ENCODE data around the gene SCG3.

Gene SCG3

DNA sequence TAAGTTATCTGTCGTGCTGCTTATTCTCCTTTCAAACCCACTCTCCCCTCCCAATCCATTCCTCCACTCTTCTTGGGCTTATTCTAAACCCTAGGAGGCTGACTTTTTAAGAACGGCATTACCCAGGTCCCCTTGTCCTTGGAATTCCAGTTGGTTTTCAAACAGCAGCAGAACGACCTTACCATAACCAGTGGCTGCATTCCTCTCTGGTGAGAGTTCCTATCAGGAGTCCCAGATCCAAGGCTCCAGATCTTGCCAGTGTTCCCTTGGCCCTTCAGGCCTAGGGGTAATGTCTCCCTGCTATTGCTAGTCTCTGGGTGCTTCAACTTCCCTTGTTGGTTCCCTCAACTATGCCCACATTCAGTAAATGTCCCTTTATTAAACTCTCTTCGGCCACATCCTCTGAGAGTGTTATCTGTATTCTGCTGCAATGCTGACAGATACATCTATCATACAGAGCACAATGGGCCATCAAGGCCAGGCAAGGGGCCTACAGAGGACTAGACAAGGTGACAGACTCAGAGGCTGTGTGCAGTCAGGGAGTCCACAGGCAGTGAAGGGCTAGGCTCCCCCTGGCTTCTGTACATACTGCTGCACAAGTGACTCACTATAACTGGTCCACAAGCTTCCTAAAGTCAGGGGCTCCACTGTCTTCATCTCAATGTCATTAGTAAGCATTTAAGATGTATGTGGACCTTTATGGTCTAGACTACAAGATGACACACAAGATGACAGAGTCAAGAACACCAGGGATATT lies 46.0 kb downstream of the SCG3 start:
- no peak for DNase-seq (ENCODE audit: low read depth in 2 of 2)

DNA sequence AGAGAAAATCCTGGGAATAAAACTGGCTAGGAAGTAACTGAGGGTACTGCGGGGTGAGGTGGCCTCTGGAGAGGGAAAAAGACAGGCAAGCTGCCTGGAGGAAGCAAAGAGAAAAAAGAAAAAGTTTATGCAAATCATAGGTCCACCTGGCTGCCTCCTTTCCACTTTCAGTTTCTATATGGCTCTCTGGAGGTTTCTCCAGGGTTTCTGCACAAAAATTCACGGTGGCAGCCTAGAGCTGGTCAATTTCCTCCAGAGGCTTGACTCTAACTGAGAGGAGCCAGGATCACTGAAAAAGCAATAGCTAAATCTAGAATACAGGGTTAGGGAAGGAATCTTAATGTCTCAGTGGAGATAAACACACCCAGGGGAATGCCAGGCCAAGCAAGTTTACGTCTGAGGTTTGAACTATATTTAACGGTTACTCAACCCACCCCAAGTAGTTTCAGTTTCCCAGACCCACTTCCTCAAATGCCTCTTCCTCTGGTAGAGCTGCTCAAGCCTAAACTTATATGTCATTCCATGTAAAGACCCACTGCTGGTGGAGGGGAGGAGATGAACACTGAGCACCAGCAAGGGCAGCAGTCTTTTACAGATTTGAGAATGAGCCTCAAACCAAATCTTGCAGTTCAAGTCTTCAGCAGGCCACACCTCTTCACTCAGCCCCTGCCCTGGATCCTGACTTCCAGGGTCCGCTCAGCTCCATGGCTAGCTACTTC lies 50.4 kb downstream of the SCG3 start:
- no peak for DNase-seq (ENCODE audit: low read depth in 2 of 2)

DNA sequence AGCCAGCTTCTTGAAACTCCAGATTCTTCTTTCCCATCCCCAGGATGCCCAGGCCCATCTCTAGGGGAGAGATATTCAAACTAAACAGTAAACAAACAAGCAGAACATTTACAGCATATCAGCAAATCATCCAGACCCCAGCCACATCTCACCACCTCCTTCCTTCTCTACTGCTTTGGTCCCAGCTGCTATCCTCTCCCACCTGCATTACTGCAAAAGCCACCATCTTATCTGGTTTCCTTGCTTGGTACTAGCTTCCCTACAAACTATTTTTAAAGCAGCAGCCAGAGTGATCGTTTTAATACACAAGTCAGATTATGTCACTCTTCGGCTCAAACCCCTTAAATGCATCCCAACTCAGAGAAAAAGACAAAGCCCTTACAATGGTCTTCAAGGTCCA lies 51.3 kb downstream of the SCG3 start:
- no peak for DNase-seq (ENCODE audit: low read depth in 2 of 2)

DNA sequence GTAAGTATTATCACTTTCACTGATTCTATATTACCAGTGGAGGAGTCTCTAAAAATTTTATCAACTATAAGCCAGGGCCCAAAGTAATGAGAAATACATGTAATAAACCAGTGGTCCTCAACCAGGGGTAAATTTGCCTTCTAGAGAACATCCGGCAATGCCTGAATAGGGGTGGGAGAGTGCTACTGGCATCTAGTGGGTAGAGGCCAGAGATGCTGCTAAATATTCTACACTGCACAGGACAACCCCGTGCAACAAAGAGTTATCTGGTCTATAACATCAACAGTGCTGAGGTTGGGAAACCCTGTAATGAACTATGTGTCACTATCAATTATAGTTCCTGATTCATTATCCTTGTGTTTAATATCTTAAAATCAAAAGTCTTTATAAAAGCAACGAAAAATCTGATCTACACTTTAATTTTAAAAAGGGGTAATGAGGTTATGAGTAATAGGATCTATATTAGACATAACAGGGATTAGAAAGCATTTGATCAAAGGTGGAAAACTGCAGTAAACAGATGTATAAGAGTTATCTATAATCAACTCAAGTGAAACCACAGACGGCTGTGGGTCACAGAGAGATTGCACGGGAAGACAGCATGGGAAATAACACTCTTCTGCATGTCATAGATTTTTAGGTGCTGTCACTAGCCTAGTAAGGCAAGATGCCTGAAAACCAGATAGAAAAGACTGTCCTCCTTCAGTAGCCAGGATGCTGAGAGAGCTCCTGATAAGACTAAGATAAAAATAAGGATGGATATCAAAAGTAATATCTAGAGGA lies 54.1 kb downstream of the SCG3 start:
- no peak for DNase-seq (ENCODE audit: low read depth in 2 of 2)

DNA sequence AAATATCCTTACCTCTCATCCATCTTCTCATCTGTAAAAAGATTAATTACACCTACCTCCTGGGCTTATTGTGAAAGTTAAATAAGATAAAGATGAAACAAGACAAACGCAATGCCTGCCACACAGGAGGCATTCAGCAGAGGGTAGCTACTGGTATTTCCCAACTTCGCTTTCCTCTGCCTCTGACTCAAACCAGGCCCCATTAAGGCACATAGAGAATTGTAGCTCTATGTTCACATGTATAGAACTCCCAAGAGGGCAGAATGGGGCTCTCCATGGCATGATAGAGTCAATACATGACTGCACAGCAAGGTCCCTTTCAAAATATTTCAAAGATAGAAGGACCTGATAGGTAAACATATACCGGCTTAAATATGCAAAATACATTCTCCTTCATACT lies 54.8 kb downstream of the SCG3 start:
- DNase-seq (ENCODE audit: low read depth in 2 of 2), result no peak

DNA sequence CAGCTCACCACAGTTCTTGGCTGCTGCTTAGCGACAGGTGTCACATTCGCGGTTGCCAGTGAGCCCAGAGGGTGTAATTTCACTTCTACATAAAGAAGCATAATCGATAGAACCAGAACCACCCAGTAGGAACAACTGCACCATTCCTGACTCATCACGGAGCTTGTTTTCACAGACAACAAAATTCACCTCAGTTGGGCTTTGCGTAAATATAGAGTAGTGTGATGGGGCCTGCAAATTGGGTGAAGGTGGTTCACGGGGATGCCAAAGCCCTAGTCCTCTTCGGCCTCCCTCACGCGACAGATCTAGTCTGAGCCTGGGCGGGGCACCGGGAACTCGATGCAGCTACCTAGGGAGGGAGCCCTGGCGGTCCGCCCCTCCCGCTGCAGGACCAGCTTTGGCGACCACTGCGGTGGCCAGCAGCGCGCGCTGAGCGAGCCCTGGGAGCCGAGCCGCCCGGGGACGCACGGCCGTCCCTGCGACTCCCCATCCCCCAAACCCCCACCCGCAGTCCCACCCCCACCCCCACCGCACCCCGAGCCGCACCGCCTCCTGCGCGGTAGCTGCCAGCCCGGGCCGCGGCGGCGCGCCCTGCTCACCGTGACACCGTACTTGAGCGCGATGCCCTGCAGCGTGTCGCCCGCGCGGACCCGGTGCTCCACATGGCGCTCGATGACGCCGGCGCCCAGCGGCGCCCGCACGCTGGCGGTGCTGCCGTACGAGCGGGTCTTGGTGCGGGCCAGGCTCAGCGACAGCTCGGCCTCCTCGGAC lies 55.6 kb downstream of the SCG3 start:
- no peak for DNase-seq (ENCODE audit: low read depth in 2 of 2)

DNA sequence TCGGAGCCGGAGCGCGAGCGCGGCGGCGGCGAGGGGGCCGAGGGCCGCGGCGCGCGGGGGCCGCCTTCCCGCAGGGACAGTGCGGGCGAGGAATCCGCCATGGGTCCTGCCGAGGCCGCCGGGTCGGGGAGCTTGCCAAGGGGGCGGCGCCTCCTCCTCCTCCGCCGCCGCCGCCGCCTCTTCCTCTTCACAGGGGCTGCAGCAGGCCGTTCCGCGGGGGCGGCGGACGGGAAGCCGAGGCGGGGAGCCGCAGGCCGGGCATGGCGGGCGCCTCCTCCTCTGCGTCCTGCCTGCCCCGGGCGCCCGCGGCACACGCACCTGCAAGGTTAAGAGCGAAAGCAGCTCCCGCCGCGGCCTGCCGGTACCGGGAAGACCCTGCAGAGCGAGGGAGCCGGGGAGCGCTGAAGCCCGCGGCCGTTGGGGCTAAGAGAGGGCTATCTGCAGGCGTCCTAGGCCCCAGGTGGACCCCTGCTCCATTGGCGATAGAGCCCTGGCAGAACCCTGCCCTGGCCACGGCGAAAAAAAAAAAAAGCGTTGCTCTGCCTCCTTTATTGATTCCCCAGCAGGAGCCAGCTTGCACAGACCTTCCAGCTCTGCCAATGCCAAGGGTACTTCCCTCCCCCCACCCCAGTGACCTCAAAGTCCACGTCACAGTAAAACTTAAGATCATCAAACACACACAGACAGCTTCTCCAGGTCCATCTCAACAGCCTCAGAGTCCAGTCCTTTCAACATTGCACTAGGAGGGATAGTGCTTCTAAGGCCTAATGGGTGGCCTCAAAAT lies 56.4 kb downstream of the SCG3 start, which contains the start of gene LYSMD2:
Gene LYSMD2 (minus strand): TSS at position 134 of the 784 bp plus-strand sequence. CDS start 33 bp downstream, at position 101.
- peak in 1 of 2 donors; percentile 47 for DNase-seq (ENCODE audit: low read depth in 2 of 2)

DNA sequence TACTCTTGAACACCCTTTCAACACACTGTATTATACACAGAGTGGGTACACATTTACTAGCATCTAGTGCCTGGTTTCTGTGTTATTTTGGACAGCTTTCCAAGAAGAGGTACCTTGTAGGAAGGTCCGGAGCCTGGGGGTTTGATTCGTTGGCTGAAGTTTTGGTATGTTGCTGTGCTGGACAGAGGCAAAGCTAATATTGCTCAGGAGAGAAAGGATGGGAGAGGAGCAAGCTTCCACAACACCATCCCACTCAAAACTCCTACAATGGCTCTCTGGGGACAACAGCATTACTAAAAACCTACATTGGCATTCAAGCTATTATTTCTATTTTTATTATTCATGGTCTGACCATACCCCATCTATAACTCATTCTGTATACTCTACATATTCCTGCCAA lies 57.2 kb downstream of the SCG3 start:
- DNase-seq (ENCODE audit: low read depth in 2 of 2), result no peak

DNA sequence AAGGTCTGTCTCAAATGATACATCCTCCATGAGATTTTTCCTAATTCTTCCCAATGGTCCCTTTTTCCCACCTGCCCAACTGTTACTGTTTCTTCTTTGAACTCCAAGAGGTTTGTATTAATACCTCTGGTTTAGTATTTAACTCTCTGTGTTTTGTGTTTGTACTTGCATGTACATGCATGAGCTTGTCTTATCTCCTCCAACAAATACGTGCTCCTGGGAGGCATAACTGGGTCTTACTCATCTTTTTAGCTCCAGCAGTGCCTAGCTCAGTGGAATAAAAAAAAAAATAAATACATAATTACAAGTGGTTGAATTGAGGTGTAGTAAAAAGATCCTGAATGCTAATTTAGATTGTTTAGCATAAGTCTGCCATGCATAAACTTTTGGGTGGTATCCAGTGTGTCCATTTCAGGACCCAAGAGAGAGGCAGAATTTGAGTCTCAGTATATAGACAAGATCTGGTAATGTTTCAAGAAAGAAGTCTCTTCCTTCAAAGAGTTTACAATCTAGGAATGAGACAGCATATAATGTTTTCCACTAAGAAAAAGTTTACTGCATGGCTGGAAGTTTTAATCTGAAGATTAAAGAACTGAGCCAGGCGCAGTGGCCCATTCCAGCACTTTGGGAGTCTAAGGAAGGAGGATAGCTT lies 57.9 kb downstream of the SCG3 start:
- no peak for DNase-seq (ENCODE audit: low read depth in 2 of 2)

DNA sequence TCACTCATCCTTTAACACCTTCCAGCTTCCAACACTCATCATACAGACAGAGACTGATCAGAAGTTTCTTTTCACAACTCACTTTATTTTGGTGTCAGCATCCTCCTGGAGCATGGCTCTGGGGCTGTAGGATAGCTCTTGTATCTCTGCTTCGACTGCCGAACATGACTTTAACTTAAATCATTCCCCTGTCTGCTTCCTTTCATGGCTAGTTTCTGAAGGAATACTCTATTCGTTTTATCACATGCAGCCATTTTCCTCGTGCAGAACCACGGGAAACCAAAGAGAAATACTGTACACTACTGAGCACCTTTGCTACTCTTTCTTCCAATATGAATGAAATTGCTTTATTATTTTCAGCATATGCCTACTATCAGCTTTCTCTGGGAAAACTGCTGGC lies 68.0 kb downstream of the SCG3 start:
- no peak for DNase-seq (ENCODE audit: low read depth in 2 of 2)

DNA sequence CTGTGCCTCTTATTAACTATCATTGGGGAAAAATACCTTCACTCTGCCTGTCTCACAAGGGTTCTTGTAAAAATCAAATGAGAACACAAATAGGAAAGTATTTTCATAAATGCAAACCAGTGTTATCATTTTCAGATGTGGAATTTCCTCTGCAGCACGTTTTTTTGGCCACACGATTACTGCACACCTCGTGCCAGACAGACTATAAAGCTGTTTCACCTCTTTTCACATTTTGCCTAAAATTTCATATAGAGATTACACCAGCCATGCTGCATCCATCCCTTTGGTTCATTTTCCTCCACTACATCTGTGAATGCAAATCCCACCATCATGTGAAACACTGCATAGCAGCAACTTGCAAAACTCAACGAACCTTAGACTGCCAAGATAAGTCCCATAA lies 68.9 kb downstream of the SCG3 start:
- DNase-seq (ENCODE audit: low read depth in 2 of 2), result no peak

DNA sequence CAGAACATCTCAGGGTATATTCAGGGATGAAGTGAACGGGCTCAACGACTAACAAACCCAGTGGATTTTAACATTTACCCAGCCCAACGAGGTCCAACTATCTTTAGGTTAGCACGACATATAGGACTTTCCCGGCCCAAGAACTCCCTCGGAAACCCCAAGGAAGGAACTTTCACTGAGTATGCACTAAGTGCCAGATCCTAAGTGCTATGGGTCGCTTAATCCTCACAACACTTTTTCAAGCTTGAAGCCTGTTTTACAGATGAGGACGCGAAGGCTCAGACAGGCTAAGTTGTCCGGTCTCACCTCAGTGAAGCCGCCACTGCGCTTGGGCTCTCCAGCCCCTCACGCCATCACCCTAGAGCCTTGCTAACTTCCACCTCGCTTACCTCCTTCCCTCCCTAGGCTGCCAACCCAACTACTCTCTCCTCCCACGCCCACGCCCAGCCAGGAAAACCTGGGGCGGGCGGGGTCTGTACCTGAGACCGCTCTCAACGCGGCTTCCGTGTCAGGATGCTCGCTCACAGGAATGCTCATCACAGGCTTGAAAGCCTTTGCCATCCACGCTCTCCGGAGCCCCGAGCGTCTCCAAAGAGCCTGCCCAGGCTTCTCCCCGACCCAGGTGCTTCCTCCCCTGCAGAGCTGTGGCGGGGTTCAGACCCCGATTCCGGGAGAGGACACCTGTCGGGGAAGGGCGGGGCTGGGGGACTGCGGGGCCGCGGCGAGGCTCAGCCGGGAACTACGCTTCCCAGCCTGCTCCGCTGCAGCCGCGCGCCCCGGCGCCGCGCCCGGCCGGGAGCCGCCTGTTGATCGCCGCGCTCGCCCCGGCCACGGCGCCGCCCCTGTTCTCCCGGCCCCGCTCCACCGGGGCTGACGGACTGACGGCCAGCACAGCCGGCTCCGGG lies 69.7 kb downstream of the SCG3 start, which contains the start of gene TMOD2:
Gene TMOD2 (plus strand): TSS at position 806 of the 905 bp plus-strand sequence. CDS start 14,845 bp downstream, outside the sequence.
- DNase-seq (ENCODE audit: low read depth in 2 of 2), result no peak

DNA sequence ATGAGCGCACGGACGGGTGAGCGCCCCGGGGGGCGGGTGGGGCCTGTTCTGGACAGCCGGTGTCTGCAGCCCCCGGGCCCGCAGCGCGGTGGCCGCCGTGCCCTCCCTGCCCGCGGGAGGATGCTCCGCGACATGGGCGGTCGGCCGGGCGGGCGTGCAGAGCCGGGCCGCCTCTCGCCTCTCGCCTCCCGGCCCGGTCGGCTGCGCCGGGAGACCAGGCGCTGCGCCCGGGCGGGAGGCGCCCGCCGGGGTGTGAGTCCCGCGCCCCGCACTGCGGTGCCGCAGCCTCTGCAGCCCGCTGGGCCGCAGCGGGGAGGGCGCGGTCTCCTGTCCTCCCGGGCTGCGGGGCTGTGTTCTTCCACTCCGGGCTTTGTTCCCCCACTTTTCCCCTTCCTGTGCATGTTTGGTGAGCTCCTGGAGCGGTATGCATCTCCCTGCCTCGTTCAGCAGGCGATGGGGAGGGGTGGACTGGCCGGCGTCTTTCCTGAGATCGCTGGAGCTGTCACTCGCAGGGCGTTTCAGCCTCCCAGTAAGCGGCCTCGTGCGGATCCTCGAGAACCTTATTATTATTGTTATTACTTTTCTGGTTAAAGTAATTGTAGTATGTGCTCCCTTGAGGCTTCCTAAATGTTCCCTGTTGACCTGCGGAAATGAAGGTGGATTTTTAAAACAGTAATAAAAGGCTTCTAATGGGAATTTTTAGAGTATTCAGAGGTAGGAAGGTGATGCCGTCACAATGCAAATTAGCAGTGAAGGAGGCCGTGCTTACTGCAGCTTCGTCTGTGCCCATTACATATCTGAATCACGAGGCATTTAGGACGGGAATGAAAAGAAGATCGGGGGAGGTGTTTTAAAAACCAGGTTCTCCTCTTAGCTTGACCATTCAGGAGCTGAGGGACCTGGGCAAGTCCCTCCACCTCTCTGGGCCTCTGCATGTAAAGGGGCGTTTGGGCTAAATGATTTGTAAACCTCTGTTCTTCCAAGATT lies 70.7 kb downstream of the SCG3 start:
- DNase-seq (ENCODE audit: low read depth in 2 of 2), result no peak

DNA sequence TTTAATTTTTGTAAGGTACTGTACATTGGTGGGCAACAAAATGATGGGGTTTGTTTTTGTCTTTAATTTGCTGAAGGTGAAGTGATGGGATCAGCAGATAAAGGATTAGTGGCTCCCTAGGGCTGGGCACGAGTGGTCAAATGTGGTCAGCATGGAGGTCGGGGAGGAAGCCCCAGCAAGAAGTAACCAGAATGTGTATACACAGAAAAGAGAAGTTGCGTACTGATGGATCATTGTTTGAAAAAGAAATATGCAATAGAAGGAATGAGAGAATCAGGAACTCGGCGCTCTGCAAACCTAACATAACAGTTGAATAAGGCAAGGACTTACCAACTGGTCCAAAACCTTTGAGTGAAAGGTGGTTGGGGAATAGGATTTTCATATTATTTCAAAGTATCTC lies 71.6 kb downstream of the SCG3 start:
- DNase-seq (ENCODE audit: low read depth in 2 of 2), result no peak

DNA sequence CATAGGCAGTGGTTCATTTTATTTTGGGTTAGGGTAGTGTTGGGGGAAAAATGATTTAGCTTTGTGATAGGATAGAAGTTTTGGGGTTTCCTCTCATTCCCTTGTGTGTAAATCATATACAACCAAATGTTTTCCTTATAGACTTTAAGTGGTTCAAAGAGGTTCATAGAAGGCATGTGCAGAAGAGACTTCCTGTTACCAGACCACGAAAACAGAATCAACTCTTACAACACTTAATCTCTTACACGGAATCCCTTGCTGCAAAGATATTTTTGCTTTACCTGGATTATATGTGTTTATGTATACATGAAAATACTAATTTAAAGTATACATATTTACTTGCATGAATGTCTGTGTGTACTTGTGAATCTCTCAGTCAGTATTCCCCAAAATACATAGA lies 73.0 kb downstream of the SCG3 start:
- no peak for DNase-seq (ENCODE audit: low read depth in 2 of 2)

DNA sequence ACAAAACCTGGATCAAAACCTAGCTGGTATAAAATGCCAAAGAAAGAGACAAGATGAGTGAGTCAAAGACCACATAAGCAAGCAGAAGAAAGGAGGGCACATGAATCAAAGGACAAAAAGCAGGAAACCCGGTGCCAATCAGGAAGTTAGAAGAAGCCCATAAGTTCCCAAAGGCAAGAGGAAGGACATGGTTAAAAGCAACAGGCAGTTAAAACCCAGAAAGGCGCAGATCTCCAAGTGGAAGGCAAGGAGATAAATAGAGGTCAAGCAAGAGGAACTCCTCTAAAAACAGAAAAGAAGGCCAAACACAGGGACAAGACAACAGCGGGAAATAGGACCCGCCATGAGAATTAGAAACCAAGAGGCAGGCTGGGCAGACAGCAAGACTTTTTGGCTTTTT lies 74.5 kb downstream of the SCG3 start:
- no peak for DNase-seq (ENCODE audit: low read depth in 2 of 2)

DNA sequence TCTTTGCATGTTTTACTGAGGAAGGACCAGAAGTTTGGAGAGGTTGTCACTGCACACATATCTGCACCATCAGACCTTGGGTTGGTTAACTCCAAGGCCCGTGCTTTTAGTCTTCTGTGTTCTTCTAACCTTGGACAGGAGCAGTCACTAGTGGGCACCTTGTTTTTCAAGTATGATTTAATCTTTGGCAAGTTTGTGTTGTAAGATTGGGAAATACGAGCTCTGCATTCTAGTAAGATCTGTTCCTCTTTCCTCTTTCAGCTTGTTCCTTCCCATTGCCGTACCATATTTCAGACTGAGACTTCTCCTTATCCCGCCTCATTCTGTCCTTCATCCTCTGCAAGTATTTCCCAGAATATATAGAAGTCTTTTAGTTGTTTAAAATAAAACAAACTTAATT lies 75.2 kb downstream of the SCG3 start:
- DNase-seq (ENCODE audit: low read depth in 2 of 2), result no peak

DNA sequence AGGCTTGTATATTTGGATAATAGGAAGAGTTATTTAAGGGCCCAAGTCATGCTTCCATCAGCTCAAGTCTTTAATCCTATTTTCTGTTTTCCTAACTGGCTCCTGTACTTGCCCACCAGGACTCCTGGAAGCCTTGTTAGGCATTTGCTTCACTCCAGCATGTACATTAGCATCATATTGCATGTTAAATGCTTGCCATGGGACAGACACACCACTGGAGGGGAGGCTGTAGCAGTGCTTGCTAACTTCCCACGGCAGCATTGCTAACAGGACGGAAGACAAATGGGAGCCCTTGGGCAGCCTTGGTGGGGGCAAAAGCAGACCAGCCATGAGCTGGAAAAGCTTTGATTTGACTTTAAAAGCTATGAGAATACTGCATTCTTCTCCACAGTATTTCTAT lies 76.1 kb downstream of the SCG3 start:
- no peak for DNase-seq (ENCODE audit: low read depth in 2 of 2)
